Type B pancreatic cell (in vitro differentiated cells): Measurements from ENCODE around the gene PCDHA2. TPM values are rescaled to one million over a fixed set of nuclear protein-coding genes. Genes with fewer than 3 reads are reported as not detected.

ENCODE experiments used
- DNase-seq: peaks from one replicate; pipeline ENCODE4 v3.0.0; 2021; ENCODE audit warnings: mixed read lengths; ENCODE audit not compliant: unreplicated experiment; ENCODE audit errors: extremely low spot score
- H3K27ac Mint-ChIP-seq: 2 replicates; pipeline ENCODE4 v1.8.0; 2021; ENCODE audit warnings: mild to moderate bottlenecking, mixed read lengths
- H3K27me3 Mint-ChIP-seq: 2 replicates; pipeline ENCODE4 v1.8.0; 2021; ENCODE audit warnings: mixed read lengths
- H3K36me3 Mint-ChIP-seq: 2 replicates; pipeline ENCODE4 v1.8.0; 2021; ENCODE audit warnings: mixed read lengths
- H3K4me1 Mint-ChIP-seq: one replicate; pipeline ENCODE4 v1.8.0; 2021; ENCODE audit warnings: mixed read lengths; ENCODE audit not compliant: unreplicated experiment
- H3K4me3 Mint-ChIP-seq: 2 replicates; pipeline ENCODE4 v1.8.0; 2021; ENCODE audit warnings: mild to moderate bottlenecking, mixed read lengths
- H3K9me3 Mint-ChIP-seq: 2 replicates; pipeline ENCODE4 v1.8.0; 2021; ENCODE audit warnings: mixed read lengths
- total RNA-seq: library from RNA; stranded (reverse); gene quantifications from 2 replicates; pipeline ENCODE4 v1.2.1, GENCODE V29; 2021; ENCODE audit warnings: low replicate concordance
- TF ChIP-seq, protein P1 (sequence below): fragments of 200-600 bp; sonication (generic); conservative IDR thresholded peaks from 2 replicates; pipeline ENCODE4 v1.5.0; 2021; ENCODE audit warnings: antibody characterized with exemption, mild to moderate bottlenecking

PCDHA2 gene
- total RNA-seq, 1 donor from 2014 or later = 1.0 TPM

DNA sequence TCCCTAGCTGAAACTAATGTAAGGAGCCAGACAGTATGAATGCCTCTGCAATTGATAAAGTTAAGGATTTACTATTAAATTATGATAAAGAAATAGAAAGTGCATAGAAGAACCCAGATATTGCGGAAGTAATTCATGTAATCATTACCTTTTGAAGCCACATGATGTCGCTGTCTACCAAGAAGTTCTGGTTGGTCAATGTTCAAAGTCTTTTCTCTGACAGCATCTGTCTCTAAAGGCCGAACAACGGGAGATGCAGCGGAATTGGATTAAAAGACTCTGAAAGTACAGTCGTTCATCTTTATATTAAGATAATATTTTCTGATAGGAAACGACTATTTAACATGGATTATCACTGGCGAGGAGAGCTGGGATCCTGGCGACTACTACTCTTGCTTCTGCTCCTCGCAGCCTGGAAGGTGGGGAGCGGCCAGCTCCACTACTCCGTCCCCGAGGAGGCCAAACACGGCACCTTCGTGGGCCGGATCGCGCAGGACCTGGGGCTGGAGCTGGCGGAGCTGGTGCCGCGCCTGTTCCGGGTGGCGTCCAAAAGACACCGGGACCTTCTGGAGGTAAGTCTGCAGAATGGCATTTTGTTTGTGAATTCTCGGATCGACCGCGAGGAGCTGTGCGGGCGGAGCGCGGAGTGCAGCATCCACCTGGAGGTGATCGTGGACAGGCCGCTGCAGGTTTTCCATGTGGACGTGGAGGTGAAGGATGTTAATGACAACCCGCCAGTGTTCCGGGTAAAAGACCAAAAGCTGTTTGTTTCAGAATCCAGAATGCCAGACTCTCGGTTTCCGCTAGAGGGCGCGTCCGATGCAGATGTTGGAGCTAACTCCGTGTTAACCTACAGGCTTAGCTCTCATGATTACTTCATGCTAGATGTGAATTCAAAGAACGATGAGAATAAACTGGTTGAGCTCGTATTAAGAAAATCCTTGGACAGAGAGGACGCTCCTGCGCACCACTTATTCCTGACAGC is 46.6 kb downstream of the PCDHA2 start, which contains the start of gene PCDHA8:
Gene PCDHA8 (plus strand): TSS at position 210 of the 985 bp plus-strand sequence. CDS start 135 bp downstream, at position 345.
- TF ChIP-seq, protein P1, sequence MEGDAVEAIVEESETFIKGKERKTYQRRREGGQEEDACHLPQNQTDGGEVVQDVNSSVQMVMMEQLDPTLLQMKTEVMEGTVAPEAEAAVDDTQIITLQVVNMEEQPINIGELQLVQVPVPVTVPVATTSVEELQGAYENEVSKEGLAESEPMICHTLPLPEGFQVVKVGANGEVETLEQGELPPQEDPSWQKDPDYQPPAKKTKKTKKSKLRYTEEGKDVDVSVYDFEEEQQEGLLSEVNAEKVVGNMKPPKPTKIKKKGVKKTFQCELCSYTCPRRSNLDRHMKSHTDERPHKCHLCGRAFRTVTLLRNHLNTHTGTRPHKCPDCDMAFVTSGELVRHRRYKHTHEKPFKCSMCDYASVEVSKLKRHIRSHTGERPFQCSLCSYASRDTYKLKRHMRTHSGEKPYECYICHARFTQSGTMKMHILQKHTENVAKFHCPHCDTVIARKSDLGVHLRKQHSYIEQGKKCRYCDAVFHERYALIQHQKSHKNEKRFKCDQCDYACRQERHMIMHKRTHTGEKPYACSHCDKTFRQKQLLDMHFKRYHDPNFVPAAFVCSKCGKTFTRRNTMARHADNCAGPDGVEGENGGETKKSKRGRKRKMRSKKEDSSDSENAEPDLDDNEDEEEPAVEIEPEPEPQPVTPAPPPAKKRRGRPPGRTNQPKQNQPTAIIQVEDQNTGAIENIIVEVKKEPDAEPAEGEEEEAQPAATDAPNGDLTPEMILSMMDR = no peak
- Mint-ChIP-seq H3K9me3 (peaks cover 11% of the 10 kb centered on the region), H3K4me3 (no peak within 1 kb of the TSS), H3K36me3 (peaks cover 20% of the 10 kb centered on the region), H3K27ac (no peak within 1 kb of the TSS), H3K27me3 (no peaks in the 10 kb centered on the region), H3K4me1 (no peaks in the 10 kb centered on the region)
- DNase-seq = no peak

DNA sequence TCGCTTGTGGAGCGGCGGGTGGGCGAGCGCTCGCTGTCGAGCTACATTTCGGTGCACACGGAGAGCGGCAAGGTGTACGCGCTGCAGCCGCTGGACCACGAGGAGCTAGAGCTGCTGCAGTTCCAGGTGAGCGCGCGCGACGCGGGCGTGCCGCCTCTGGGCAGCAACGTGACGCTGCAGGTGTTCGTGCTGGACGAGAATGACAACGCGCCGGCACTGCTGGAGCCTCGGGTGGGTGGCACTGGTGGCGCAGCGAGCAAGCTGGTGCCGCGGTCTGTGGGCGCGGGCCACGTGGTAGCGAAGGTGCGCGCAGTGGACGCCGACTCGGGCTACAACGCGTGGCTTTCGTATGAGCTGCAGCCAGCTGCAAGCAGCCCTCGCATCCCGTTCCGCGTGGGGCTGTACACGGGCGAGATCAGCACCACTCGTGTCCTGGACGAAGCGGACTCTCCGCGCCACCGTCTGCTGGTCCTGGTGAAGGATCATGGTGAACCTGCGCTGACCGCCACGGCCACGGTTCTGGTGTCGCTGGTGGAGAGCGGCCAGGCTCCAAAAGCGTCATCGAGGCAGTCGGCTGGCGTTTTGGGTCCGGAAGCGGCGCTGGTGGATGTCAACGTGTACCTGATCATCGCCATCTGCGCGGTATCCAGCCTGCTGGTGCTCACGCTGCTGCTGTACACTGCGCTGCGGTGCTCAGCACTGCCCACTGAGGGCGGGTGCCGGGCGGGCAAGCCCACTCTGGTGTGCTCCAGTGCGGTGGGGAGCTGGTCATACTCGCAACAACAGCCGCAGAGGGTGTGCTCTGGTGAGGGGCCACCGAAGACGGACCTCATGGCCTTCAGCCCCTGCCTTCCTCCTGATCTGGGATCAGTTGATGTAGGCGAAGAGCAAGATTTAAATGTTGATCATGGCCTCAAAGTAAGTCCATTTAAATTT is 48.4 kb downstream of the PCDHA2 start:
- H3K4me3 Mint-ChIP-seq = no peak overlapping the region
- no peak overlapping the region for H3K27ac Mint-ChIP-seq
- H3K9me3 Mint-ChIP-seq = peaks cover 23% of the 10 kb centered on the region
- H3K4me1 Mint-ChIP-seq = no peaks in the 10 kb centered on the region
- TF ChIP-seq, protein P1 = no peak
- H3K27me3 Mint-ChIP-seq = no peaks in the 10 kb centered on the region
- no peak for DNase-seq
- peaks cover 34% of the 10 kb centered on the region for H3K36me3 Mint-ChIP-seq

Other genes with a start within 250 kb of the PCDHA2 start
- 4.8 and 8.4 TPM in 2 replicates for gene EIF4EBP3, start 247.2 kb upstream of the PCDHA2 start, total RNA-seq
- gene SRA1, start 237.4 kb upstream of the PCDHA2 start, total RNA-seq = 32.9 and 36.3 TPM in 2 replicates
- gene APBB3, start 230.3 kb upstream of the PCDHA2 start, total RNA-seq = 26.9 and 61.4 TPM in 2 replicates
- gene SLC35A4, start 230.0 kb upstream of the PCDHA2 start, total RNA-seq = 82.6 and 85.8 TPM in 2 replicates
- gene CD14, start 161.7 kb upstream of the PCDHA2 start, total RNA-seq = 0.17 TPM in 1 of 2 replicates, not detected in the other
- 26.2 and 29.4 TPM in 2 replicates for gene TMCO6, start 155.4 kb upstream of the PCDHA2 start, total RNA-seq
- 65.0 and 66.4 TPM in 2 replicates for gene NDUFA2, start 147.2 kb upstream of the PCDHA2 start, total RNA-seq
- gene IK, start 147.0 kb upstream of the PCDHA2 start, total RNA-seq = 81.9 and 100 TPM in 2 replicates
- gene WDR55, start 129.9 kb upstream of the PCDHA2 start, total RNA-seq = 29.4 and 32.4 TPM in 2 replicates
- 1.6 and 2.6 TPM in 2 replicates for gene DND1, start 121.3 kb upstream of the PCDHA2 start, total RNA-seq
- gene HARS1, start 103.5 kb upstream of the PCDHA2 start, total RNA-seq = 55.3 and 67.7 TPM in 2 replicates
- 35.3 and 39.3 TPM in 2 replicates for gene HARS2, start 103.4 kb upstream of the PCDHA2 start, total RNA-seq
- gene ZMAT2, start 94.4 kb upstream of the PCDHA2 start, total RNA-seq = 57.4 and 59.0 TPM in 2 replicates
- 0.45 TPM in 1 of 2 replicates, not detected in the other for gene PCDHA1, start 8.7 kb upstream of the PCDHA2 start, total RNA-seq
- gene PCDHA3, start 6.2 kb downstream of the PCDHA2 start, total RNA-seq = 0.24 and 2.6 TPM in 2 replicates
- 10.7 and 17.7 TPM in 2 replicates for gene PCDHA4, start 12.2 kb downstream of the PCDHA2 start, total RNA-seq
- 0.97 and 2.1 TPM in 2 replicates for gene PCDHA5, start 26.8 kb downstream of the PCDHA2 start, total RNA-seq
- gene PCDHA6, start 33.1 kb downstream of the PCDHA2 start, total RNA-seq = 9.3 and 9.6 TPM in 2 replicates
- 2.5 and 6.9 TPM in 2 replicates for gene PCDHA7, start 39.4 kb downstream of the PCDHA2 start, total RNA-seq
- gene PCDHA8, start 46.3 kb downstream of the PCDHA2 start, total RNA-seq = 2.9 TPM in 2 replicates
- 1.5 and 2.5 TPM in 2 replicates for gene PCDHA9, start 53.5 kb downstream of the PCDHA2 start, total RNA-seq
- 9.9 and 20.3 TPM in 2 replicates for gene PCDHA10, start 61.0 kb downstream of the PCDHA2 start, total RNA-seq
- gene PCDHA11, start 74.1 kb downstream of the PCDHA2 start, total RNA-seq = 5.2 and 8.1 TPM in 2 replicates
- gene PCDHA12, start 80.5 kb downstream of the PCDHA2 start, total RNA-seq = 10.2 and 27.3 TPM in 2 replicates
- gene PCDHA13, start 87.3 kb downstream of the PCDHA2 start, total RNA-seq = 2.6 and 5.1 TPM in 2 replicates
- gene PCDHAC1, start 131.4 kb downstream of the PCDHA2 start, total RNA-seq = 6.7 and 9.2 TPM in 2 replicates
- gene PCDHAC2, start 171.6 kb downstream of the PCDHA2 start, total RNA-seq = 2.7 and 3.5 TPM in 2 replicates